ENCODE measurements around the gene GALNT17.

Gene GALNT17

DNA sequence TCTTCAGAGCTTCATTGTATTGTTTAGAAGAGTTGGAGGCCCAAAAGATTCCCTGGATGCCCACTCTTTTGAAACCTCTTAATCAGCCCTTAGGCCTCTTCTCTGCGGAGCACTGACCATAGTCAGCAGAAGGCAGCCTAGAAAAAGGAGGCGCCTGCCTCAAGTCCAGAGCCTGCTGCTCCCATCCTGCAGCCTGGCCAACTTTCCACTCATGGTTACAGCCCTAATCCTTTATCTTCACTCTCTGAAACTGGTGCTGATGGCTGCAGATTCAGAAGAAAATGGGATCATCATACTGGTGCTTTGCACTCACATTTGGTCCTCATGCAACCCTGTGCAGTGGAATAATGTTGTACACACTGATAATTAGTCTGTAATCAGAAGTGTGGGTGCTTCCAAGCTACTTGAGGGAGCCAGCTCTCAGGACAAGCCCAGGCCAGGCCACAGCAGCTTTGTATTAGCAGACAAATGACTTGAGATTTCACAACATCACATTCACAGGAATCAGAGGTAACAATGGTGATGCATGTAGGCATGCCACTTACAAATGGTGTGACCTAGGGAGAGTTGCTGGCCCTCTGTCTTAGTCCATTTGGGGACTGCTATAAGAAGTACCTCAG is 272.9 kb downstream of the GALNT17 start:
- no peak for DNase-seq

DNA sequence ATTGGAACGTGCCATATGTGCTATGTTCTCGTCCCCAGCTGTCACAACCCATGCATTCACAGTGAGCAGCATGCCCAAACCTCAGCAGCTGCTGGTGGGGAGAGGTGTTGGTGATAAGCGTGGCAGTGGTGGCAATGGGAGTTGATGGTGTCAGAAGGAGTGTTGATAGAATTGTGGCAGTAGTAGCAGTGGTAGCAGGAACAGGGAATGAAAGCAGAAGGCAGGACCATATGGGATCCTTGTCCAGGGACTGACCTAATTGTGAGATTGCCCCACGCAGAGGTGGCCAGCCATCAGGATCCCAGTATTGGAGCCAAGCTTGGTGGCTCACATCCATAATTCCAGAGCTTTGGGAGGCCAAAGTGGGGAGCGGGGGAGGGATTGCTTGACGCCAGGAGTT is 276.3 kb downstream of the GALNT17 start:
- DNase-seq: no peak

DNA sequence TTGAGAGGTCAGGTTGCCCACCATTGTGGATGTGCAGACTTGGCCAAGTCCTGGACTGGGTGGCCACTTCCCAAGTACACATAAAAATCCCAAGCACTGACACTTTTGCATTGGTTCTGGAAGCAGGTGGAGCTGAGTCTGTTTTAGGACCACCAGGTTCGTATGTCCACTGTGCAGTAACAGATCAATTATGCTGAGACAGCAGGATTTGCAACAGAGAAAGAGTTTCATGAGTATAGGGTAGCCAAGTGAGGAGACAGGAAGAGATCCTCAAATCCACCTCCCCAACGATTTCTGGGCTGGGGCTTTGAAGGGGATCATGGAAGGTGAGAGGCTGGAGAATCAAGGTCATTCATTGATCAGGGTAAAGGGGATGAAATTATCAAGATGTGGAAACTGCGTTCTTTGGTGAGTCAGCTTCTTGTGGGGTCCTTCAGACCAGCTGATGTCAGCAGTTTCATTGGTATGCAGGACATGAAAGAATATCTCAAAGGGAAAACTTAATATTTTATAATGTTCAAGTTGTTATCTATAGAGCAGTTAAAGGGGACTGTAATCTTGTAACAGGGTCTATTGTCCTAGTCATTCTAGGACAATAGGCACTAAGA is 277.7 kb downstream of the GALNT17 start:
- no peak for DNase-seq

DNA sequence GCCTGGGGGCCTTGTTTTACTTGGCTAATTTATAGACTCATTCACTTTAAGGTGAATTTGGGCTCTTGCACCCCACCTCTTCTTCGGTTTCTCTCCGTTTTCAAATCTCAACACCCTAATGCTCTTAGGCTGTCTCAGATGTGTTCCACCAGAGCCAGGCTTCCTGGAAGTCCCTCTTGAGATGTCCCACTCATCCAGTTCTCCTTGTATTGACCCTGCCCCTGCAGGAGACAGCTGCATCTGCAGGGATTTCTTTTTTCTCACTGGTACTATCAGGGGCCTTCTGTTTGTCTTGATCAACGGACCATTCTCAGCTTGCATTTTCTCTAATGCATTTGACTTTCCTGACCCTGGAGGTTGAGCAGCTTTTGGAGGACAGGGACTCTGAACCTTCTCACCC is 279.5 kb downstream of the GALNT17 start:
- no peak for DNase-seq

DNA sequence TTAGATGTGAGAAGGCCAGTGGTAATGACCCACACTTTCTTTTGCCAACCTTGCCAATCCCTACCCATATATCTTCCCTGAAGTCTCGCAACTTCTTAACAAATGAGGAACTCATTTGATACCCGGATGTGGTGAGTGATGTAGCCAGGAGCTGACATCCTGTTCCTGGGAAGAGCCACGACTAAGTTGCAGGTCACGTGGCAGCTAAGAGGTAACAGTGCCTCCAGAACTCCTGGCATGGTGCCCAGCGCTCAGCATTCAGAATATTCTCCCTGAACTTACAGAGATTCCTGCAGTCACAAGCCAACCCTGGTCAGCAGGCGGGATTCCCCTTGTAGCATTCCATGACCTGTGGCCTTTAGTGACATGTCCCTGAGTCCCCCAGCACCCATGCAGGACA is 282.5 kb downstream of the GALNT17 start:
- no peak for DNase-seq

DNA sequence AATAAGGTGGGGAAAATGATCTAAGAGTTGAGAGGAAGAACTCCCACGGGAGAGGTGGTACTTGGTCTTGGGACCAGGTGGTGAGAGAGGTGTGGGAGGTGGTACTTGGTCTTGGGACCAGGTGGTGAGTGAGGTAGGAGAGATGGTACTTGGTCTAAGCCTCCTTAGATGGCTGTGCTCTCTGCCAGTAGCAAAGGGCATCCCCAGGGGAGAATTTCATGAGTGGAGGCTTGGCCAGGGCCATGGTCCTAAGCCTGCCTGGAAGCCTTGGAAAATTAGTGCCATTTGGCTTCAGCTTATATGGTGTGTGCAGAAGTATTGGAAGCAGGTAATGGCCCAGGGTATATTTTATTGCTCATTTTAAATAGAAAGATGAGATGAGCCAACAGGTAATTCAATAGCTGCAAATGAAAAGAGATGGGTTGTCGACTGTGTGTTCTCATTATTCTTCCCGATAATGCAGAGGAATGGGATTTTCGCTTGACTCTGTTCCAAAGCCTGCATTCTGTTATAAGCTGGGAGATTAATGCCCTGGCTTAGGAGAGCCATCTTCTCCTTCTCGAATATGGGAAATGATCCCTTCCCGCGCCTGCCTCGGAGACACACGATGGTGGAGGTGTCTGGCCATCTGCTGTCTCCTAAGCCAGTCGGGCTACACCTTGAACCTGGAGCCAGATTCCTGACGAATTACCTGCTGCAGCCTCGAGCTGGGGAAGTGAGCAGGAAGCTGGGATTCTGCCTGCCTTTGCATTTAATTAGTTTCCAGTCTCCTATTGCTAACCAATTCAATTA is 287.8 kb downstream of the GALNT17 start:
- no peak for DNase-seq

DNA sequence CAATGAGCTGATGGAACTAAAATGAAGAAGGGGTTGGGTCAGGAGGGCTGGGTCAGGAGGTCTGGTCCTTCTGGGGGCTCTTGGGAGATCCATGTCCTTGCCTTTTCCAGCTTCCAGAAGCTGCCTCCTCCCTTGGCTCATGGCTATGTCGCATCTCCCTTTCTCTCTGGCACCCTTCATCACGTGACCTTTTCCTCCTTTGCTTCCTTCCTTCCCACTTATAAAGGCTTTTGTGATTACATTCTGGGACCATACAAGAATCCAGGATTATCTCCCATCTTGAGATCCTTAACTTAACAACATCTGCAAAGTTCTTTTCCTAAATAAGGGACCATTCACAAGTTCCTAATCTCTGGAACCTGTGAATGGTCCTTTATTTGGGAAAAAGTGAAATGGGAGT is 290.2 kb downstream of the GALNT17 start:
- no peak for DNase-seq

DNA sequence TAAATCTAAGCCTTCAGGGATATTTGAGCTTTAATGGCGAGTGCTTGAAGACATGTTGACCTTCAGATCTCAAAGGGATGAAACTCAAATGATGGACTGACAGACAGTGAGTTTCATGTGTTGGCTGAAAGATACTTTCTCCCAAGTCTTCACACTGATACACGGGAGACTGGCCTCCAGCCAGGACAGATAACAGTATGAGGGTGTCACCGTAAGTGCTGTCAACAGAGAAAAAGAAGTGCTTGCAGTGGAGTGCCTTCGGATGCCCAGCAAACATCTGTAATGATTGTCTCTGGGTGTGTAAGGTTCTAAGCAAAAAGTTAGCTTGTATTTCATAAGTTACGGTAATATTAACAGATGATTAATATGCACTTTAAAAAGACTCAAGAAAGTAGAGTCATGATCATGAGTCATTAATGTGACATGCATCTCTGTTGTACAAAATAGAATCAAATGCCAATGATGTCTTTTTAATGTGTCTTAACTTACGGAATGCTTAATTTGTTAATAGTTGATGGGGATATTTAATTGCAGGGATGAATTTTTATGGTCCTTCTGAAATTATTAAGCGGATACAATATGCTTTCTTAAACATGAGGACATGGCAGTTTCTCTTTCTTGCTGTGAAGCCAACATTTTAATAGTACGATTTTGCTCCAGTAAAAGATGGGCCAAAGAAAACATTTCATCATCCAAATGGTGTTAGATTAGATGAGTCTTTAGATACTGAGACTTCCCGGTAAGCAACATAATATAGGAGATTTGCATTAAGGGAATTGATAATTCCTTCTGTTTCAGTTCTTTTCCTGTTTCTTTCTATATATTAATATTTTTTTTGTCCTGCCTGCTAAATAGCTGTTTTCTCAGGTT is 292.5 kb downstream of the GALNT17 start:
- no peak for DNase-seq

DNA sequence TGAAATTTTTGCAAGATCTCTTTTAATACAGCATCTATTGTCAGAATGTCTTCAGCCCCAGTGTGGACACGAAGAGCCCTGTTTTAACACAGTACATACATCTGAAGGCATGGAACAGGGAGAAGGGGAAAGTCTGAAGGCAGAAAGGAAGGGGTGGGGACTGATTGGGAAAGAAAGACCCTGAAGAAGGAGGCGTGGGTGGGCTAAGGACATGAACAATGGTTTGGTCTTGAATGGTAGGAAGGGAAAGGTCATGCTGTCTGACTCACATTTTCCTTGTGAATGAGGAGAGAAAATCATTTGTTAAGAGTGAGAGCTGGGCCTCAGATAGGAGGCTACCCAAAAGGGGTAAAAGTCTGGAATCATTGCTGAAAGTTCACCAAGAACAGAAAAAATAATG is 297.1 kb downstream of the GALNT17 start:
- no peak for DNase-seq

DNA sequence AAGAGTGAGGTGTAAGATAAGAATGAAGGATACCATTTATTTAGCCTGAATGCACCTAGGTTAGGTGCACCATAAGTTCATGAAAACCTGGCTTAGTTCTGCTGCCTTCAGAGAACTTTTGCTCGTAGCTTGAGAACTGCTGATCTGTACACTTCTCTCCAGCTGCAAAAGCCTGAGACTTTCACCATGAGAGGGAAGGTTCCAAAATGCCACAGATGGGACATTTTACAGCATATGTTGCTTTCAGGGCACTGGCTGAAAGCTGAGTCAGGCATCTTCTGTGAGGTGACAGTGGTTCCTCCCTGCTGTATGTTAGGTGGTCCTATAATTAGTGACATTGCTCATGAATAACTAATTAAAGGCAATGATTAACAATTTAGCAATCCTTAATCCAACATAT is 298.3 kb downstream of the GALNT17 start:
- no peak for DNase-seq

DNA sequence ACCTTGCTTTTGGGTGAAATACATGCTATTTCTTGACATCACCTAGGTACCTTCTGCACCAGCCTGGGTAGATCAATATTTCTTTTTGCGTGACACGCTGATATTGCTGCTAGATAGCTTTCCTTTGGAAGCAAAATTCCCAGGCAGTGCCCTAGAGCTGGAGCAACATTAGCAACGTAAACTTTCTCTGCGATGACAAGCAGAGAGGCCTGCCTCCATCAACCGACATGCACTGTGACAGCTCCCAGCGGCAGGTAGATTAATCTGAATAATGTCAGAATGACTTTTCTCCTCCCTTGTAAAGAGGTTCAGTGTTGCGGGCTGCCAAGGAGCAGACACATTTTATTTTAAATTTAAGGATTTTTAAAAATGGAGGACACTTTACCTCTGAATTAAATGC is 307.4 kb downstream of the GALNT17 start:
- no peak for DNase-seq

DNA sequence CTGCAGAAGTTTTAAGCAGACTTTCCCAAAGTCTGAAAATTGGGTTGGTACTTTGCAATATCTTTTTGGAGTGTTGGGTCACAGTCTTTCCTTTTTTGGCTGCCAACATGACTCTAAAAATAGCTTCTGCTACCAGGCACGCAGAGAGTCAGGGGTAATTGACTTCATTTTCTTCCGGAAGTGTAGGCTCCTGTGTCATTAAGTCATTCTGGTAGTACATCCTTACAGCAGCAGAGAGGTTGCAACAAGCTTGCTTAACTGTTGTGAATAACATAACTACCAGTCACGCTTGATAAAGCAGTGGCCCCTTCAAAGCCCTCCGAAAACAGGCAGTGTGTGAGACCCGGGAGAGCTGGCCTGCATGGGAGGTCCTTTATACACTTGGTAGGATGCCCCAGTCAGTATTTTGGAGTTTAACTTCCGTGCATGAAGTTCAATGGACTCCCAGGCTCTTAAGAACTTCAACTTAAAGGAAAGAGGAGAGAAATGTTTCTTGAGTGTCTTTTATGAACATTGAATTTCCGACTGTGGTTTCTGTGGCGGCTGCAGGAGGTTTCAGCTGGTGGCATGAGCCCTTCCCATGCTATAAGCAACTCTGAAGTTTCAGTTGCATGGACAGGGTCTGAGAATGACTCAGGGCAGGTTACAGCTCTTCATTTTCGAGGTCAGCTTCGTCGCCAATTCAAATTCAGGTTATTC is 310.7 kb downstream of the GALNT17 start:
- DNase-seq: no peak

DNA sequence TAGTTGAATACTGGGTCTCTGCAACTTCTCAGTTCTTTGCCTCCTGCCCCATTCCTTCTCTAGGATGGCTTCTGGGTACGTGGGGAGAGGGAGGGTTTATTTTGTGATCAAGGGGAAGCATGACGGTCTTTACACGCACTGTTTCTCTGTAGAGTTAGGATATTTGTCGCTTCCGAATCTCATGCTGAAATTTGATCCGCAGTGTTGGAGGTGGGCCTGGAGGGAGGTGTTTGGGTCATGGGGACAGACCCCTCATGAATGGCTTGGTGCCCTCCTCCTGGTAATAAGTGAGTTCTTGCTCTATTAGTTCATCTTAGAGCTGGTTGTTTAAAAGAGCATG is 311.2 kb downstream of the GALNT17 start:
- no peak for DNase-seq

DNA sequence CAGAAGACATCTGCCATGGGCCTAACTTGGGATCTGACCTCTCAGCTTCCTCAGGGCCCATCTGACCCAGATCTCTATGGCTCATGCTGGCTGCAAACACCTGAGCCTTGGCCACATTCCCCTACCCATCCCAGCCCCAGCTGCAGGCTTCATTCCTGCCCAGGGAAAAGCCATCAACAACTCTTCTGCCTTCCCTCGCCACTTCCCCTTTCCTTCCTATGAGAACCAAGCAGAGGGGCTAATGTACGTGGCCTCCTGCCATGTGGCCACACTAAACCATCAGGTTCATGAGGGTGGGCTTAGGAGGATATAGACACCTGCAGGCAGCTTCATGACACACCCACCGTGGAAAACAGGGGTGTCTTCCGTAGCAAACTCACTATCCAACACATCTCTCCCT is 312.2 kb downstream of the GALNT17 start:
- DNase-seq: no peak

DNA sequence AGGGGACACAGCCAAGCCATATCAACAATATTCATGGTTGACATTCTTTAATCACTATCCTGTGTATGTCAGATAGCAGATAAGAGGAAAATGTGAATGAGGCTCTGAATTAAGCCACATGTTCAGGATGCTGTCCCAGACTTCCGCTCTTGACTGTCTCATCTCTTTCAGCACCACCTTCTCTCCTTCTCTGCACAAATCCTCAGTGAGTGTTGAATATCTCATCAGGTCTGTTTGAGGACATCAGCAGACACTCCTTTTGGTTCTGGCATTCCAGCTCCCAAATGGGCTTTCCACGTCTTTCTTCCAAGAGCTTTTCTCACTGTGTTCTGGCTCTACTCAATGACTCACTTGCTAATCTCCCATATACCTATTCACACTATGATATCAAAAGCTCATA is 321.7 kb downstream of the GALNT17 start:
- DNase-seq: no peak

DNA sequence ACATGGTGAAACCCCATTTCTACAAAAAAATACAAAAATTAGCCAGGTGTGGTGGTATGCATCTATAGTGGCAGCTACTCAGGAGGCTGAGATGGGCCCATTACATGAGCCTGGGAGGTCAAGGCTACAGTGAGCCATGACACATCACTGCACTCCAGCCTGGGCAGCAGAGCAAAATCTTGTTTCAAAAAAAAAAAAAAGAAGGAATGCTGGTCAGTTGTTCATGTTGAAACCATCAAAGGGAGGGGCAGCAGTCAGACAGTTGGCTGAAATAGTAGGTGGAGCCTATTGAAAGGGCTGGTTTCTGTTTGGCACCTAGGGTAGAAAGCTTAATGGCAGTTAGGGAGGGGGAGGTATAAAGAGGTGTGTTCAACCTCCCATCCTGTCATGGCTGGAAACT is 323.0 kb downstream of the GALNT17 start:
- DNase-seq: no peak

DNA sequence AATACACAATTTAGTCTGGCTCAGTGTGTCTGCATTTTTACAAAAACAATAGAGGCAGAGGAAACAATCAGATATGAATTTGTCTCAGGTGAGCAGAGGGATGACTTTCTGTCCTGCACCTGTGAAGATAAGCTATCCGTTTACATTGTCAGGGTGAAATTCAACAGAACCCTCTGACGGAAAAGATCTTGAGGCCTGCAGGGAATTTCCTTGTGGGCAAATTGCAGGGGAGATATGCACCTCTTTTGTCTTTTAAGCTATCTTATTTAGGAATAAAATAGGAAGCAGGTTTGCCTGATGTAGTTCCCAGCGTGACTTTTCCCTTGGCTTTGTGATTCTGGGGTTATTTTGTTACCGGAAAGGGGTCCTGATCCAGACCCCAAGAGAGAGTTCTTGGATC is 325.1 kb downstream of the GALNT17 start:
- no peak for DNase-seq

DNA sequence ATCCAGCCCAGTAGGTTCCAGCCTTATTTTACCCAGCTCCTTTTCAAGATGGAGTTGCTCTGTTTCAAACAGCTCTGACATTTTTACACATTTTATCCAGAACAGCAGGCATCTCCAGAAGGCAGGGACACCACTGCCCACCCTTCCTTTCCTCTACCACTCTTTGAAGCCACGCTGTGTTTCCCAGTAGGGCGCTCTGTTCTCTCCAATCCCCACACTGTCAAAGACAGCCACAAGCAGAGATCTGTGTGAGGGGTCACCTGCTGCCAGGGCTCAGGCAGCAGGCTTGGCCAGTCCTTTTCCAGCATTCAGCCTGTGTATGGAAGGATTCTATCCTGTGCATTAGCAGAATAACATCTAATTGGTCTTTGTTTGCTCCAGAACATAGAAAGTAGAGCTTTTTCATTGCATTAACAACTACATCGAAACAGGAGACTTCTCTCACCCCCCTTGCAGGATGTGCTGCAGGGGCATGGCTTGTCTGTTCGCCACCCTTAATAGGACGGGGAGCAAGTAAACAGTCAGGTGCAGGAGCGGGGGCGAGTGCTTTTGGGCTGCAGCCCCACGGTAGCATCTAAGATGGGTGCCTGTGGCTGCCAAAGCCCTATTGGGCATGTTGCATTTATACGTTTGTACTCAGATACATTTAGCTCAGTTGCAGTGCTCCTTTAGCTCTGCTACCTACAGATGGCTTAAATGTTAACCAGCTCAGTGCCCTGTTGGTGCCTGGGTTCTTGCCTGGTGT is 326.1 kb downstream of the GALNT17 start:
- no peak for DNase-seq

DNA sequence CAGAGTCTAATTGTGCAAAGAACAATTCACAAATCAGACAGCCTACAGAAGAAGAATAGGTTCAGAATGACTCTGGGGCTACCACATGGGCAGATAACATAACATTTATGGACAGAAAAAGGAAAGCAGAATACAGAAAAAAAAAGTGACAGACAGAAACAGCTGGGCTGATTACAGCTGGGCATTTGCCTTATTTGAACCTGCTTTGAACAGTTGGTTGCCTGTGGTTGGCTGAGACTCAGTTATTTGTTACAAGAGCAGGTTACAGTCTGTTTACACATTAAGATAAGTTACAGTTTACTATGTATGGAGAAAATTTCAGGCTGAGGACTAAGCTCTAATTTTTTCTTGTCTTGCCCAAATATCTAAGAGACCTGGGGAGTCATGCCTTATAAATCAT is 327.2 kb downstream of the GALNT17 start:
- DNase-seq: no peak

DNA sequence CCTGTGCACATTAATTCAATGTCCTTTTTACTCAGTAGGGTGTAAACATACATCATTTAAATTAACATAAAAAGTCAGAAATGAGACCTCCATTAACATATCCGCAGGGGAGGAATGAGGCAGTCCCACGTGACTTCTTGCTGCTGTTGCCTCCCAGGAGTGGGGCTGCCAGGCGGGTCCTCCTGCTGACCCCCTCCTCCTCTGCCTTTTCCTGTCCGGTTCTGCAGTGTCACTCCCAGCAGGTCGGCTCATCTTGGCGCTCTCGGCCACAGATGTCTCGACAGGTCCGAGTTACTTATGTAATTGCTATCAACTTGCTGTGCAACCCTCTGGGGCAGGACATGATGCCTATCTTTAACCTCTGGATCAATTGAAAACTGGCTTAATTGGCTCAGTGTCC is 329.6 kb downstream of the GALNT17 start:
- DNase-seq: no peak

DNA sequence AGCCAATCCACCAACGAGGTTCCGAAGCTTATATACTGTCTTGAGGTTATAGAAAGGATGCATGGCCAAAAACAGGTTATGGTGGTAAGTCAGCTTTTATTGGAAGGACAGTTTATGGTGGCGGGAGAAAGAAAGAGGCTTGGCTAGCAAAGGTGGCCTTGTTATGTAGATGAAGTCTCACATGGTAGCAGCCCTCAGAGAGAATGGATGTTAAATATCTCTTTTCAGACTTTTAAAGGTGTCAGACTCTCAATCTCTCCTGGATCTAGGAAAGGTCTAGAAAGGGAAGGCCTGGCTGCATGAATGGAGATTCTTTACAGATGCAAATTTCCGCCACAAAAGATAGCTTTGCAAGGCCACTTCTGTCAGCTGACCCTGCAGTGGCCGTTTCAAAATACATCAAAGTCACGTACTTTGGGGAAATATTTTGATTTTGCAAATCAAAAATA is 333.8 kb downstream of the GALNT17 start:
- DNase-seq: no peak

Measured in CD4-positive, alpha-beta T cell treated with Interferon gamma for 1 hour (primary cell).